GM19043 (cell line): Measurements from ENCODE around the gene SLC29A2.
A peak's percentile ranks its signal among the peaks of the same experiment; 100 is the strongest.

Experiments
- ATAC-seq: cut with Tn5 transposase; IDR thresholded peaks from one replicate; pipeline ENCODE4 v1.9.1; 2021; ENCODE audit warnings: low read depth; ENCODE audit not compliant: unreplicated experiment

Gene SLC29A2, protein sequence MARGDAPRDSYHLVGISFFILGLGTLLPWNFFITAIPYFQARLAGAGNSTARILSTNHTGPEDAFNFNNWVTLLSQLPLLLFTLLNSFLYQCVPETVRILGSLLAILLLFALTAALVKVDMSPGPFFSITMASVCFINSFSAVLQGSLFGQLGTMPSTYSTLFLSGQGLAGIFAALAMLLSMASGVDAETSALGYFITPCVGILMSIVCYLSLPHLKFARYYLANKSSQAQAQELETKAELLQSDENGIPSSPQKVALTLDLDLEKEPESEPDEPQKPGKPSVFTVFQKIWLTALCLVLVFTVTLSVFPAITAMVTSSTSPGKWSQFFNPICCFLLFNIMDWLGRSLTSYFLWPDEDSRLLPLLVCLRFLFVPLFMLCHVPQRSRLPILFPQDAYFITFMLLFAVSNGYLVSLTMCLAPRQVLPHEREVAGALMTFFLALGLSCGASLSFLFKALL

DNA sequence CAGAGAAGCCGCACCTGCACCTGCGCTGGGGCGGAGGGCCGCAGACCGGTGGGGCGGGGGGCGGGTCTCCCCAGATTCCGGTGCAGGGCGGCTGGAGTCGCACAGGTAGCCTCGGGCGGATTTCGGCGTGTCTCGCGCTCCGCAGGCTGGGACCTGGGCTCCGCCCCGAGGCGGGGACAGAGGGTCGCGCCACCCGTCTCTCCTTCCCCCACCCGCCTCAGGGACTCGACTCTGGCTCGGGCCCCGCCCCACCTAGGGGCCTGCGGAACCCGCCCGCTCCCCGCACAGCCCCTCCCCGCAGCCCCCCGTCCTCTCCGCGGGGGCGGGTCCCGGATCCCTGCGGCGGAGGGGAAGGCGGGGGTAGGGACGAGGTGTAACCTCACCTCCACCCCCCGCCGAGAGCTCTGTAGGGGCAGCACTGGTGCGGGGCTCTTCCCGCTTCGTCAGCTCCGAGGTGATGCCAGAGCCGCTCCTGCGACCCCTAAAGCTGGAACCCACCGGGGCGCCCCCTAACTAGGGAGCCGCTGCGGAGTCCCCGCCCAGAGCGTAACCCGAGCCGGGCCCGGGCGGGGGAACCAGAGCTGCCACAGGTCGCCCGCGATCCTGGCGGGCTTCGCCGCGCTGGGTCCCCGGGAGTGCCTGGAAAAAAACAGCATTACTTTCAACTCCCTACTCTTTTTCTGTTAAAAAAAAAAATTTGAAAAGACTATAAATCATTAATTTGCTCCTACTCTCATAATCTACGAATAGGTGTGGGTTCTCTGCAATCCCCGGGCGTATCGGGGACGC is at the start of gene SLC29A2:
Gene SLC29A2, minus strand, starts transcription at position 134 of the 789 bp plus-strand sequence. CDS start 169 bp downstream, outside the sequence.
- ATAC-seq, result peak; percentile 75

DNA sequence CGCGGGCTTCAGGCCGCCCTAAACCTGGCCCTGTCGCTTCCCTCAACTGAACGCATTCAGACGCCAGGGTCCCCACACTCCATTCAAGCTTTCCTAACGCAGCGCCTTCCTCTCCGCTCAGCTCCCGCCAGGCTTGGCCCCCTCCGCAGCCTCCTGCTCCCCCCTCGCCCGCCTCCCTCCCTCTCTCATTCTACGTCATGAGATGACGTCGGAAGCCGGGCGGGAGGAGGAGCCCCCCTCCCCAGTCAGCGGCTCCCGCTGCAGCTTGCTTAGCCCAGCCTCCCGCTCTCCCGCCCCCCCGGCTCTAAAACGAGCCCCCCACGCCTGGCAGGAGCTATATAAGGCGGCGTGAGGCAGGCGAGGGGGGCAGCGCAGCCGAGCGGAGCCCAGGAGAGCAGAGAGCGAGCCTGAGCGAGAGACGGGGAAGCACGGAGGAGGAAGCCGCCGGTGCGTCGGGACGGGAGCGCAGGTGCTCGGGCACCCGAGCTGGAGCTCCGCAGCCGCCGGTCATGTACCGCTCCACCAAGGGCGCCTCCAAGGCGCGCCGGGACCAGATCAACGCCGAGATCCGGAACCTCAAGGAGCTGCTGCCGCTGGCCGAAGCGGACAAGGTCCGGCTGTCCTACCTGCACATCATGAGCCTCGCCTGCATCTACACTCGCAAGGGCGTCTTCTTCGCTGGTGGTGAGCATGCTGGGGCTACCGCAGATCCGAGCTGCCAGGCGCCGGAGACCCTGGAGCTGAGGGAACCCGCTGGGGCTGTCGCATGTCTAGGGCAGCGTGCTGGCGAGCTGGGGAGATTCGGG is 49.3 kb upstream of the SLC29A2 start, which contains the start of gene NPAS4:
Gene NPAS4, plus strand, starts transcription at position 365 of the 806 bp plus-strand sequence. Its CDS starts 145 bp downstream, at position 510.
- no peak for ATAC-seq

DNA sequence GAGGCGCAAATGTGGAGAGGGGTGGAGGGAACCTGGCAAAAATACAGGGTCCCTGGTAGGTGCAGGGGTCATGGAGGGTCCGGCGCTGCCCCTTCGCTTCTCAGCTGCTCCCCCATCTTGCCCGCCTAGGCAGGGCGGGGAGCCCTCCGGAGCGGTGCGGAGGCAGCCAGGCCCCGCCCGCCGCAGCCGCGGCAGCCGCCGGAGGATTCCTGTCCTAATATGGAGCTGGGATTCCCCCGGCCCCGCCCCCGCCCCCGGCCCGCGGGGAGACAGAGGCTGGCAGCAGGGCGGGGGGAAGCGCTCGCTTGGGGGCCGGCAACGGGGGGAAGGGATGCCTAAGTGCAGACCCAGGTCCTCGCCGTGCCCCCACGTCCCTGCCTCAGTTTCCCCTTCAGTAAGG is 48.3 kb upstream of the SLC29A2 start:
- ATAC-seq, result no peak

DNA sequence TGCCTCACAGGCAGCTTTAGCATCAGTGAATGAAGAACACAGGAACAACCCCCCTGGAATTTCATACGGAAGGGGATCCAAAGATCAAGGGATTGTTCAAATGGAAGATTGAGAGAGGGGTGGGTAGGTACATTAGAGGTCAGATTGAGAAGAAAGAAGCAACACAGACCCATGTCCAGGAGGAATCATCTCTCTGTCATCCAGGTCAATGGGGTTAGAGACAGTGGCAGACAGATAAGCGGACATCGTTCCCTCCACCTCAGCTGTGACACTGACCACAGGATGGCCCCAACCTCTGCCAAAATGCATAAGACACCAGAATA is 47.4 kb upstream of the SLC29A2 start:
- no peak for ATAC-seq

DNA sequence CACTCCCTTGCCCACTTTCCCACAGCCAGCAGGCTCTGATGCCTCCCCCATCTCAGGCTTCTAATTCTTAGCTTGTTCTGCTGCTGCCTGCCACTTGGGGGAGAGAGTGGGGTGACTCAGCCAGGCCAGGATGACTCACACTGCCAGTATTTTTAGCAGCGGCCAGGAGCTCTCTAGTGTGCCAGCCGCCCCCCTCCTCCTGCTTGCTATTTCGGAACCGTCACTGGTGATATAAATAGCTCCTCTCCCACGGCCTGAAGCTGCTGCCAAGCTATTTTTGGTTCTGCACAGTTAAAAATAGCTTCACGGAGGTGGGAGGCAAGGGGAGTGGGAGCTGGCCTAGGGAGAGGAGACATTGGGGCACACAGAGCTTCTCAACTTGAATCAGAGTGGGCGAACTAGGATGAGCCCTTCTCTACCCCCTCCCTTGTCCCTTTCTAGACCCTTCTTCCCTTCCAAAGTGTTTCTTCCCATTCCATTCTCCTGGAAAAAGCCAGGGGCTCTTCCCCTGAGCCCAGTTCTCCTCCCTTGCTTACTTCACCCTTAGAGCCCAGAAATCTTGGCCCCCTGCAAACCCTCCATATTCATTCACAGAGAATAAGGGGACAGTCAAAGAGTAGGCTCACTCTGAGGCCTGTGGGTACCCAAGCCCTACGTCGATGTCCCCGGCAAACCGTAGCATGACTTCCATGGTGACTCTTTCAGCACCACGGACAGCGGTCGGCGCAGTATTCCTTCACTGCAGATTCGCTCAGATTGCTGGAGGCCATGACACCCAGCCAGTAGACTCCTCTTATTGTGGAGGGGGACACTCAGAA is 46.8 kb upstream of the SLC29A2 start:
- ATAC-seq, result no peak

DNA sequence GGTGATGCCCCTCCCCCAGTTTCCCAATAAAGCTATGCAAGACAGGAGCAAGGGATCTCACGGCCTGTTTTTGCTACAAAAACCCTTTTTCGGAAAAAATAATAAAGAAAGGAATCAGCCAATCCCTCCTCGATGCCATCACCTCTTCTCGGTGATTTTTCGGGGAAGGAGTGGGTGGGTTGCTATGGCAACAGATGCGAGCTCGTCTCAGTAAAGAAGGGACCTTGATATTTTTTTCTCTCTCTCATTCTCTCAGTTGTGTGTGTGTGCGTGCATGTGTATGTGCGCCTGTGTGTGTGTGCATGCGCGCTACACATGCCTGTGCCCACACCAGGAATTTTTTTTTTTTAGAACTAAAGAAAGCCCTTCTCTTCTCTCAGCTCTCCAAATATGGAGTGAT is 45.4 kb upstream of the SLC29A2 start:
- no peak for ATAC-seq

DNA sequence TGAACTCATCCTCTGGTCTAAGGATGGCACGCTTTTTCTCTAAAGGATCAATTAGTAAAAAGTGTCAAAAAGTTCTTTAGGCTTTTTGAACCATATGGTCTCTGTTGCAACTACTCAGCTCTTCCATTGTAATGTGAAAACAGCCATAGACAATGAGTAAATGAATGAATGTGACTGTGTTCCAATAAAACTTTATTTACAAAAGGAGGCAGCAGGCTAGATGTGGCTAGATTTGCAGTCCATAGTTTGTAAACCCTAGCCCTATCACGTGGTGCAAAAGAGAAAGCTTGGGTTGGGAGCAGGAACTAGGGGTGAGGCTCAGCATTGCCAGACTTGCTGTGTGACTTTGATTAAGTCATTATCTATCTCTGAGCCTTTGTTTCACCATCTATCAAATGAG is 43.9 kb upstream of the SLC29A2 start:
- ATAC-seq, result no peak

DNA sequence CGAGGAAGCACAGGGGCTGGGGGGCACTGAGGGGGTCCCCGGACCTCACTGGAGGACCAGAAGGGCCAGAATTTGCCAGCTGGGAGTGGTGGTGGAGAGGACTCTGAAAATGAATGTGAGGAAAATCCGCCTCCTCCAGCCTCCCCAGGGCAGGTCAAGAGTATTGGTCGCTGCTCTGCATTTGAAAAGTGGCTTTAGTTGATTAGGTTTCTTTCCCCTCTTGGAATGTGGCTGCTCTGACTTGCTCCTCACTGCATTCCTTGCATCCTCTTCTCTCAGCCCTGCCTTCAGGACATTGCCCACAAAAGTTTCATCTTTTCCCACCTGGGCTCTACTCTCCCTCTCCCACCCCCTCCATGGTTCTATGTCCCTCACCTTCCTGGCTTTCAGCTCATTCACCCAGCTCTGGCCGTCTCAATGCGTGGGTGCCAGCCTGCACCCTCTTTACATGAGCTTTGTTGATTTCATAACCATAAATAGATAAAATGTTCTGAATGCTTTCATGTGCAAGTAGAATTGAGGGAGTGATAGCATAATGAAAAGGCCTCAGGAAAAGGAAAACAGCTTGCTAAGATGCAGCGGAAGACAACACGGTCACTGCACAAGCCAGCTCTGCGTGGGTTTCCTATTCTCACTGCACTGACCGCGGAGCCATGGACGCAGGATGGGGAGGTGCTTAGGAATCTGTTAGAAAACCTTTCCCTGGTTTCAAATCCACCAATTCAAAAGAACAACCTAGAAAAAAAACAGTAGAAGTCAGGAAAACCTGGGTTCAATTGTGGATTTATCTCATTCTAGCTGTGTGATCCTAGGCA is 42.8 kb upstream of the SLC29A2 start:
- ATAC-seq, result no peak

DNA sequence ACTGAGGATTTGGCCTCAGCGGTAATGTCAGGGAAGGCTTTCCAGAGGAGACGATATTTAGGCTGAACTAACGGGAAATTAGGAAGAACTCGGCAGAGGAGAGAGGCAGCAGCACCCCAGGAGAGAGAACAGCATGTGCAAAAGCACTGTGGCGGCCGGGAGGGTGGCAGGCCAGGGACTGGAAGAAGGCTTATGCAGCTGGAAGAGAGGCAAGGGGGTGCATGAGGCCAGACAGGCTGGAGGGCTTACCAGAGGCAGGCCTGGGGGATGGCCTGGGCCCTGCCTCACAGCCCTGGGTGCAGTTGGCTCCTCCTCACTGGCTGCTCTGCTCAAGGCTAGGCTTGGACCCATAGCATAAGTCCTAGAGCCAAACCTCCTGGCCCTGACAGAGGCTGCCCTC is 41.6 kb upstream of the SLC29A2 start:
- no peak for ATAC-seq

DNA sequence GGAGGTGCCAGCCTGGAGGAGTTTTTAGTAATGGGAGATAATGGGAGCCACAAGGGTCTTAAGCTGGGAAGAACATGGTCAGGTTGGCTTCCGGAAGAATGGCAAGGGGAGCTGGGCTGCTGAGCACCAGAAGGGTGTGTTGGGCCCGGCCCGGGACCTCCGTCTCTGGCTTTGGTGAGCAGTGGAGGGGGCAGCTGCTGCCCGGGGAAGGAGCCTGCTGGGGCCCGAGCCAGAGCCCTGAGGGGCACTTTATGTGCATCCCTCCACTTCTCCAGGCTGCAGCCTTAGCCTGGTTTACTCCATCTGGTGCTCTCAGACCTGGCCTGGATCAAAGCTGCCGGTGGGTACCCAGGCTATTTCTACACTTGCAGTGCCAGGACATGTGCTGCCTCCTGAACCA is 40.5 kb upstream of the SLC29A2 start:
- no peak for ATAC-seq

DNA sequence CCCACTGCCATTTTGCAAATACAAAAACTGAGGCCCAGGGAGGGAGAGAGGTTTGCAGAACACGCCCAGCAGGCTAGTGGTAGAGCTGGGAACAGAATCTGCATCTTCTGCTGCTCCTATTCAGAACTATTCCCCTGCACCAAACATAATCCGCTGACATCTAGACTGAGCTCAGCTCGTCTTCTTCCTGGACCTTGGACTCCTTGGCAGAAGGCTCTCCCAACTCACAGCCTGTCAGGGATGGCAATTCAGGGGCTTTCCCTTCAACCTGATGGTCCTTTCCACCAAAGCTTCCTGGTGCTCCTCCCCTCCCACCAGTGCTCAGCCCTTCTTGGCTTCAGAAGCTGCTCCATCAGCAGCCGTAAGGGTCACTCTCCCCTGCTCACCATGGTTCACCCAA is 39.8 kb upstream of the SLC29A2 start:
- no peak for ATAC-seq

DNA sequence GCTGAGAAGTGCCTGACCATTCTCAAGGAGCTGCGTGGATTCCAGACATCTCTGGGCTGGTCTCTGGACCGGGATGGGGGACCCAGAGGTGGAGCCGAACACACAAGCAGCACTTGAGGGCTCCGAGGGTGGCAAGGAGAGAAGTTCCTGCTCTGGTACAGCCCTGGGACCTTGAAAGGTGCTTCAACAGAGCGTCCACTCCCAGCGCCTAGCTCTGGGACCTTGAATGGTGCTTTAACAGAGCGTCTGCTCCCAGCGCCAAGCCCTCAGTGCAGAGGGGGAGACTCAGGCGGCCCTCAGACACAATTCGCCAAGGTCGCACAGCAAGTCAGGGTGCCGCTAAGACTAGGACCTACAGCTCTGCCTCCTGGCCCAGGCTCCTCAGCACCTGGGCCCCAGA is 38.6 kb upstream of the SLC29A2 start:
- ATAC-seq, result no peak

DNA sequence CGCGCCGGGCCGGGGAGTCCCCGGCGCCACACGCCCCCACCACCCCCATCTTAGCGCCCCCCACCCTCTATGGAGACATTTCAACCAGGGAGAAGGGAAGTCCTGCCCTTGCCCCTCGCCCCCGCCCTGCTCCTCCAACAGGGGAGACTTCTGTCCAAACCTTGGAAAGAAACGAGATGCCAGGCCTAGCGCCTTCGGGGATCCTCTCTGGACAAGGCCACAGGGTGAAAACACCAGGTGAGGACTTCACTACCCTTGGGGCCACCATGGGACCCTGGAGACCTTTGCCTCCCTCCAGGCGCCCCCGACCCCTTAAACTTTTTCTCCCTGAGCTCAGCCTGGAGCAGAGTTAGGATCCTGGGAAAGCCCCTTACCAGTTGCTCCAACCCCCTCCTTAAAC is 37.7 kb upstream of the SLC29A2 start:
- no peak for ATAC-seq

DNA sequence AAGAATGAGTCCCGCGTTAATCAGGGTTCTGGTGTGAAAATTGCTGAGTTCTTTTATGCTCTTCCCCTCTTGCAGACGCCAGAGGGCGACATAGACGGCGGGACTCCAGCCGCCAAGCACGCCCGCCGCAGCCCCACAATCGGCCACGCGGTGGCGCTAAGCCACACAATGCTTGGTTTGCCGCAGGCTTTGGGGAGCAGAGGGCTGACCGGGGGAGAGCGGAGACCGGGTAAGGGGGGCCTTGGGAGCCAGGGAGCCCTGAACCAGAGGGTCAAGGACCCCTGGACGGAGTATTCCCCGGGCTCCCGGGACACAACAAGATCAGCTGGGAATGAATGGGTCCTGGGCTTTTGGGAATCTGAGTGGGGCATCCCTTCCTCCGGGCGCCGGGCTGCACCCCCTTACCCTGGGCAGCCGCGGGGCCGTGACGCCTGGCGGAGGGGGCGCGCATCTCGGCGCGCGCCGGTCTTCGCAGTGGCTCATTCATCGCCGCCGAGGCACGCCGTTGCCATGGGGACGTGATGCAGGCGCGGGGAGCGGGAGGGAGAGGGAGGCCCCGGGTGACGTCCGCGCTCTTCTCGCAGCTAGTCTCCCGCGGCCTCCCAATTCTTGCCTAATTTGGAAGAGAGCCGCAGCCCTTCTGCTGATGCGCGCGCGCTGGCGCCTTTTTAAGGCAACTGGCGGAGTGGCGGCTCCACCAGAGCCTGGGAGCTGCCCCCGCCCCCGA is 37.1 kb upstream of the SLC29A2 start:
- ATAC-seq, result no peak

DNA sequence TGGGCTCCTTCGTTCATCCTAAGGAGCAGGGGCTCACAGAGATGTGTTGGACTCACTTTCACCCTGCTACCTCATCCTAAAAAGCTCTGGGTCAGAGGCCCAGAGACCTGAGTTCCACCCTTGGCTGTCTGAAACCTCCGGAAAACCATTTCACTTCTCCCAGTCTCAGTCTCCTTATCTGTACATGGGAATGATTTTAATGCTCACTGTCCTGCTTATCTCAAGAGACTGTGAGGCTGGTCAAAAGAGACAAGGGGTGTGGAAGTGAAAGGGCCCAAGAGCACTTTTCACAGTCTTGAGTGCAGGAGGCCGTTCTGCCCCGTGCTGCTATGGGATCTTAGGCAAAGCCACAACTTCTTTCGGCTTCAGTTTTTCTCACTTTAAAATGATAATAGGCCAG is 36.1 kb upstream of the SLC29A2 start:
- ATAC-seq, result no peak

DNA sequence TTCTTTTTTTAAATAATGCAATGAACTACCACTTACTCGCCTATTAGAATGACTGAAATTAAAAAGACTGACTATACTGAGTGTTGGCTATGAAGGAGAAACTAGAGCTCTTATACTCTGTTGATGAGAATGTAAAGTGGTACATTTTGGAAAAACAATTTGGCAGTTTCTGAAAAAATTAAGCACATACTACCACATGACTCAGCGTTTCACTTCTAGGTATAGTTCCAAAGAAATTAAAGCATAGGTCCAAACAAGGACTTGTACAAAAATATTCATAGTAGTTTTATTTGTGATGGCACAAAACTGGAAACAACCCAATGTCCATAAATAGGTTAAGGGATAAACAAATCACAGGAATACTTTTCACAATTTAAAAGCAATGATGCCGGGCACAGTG is 22.4 kb upstream of the SLC29A2 start:
- no peak for ATAC-seq

DNA sequence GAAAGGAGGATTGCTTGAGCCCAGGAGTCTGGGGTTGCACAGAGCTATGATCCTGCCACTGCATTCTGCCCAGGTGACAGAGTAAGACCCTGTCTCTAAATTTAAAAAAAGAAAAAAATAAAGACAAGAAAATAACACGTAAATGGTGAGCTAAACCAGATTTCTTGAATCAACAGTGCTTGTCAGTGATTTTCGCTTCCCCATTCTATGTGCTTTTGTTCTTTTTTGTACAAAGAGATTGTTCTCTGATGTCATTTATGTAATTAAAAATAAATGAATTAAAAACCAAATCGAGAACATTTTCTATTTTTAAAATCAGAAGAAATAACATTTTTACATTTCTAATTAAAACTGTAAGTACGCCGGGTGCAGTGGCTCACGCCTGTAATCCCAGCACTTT is 19.8 kb upstream of the SLC29A2 start:
- no peak for ATAC-seq

DNA sequence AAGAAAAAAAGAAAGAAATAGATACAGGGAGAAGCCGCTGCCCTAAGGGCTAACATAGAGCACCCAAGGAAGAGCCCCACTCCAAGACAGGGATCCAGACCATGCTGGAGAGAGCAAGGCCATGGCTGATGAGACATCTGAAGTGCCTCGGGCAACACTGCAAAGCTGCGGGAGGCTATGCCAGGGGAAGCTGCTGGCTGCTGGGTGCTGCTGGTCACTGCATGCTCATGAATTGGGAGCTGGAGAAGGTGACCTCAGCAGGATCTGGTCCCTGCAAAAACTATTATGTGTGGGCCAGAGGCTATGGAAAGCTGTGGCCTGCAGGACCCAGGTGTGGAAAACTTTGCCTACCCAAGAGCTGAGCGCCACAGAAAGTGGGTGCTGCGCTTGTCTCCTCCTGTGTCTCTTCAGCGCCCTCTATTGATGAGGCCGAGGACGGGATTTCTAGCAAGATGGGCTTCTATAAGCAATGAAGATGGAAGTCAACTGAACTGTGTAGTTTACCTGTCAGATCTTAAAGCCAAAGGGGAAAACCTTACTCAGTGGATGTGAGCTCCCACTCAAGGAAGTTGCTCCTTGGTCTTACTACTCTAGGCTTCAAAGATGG is 17.3 kb upstream of the SLC29A2 start:
- no peak for ATAC-seq
